GM19372 (cell line): ENCODE data around the gene UBE2QL1.

Experiments used
- ATAC-seq: cut with Tn5 transposase; IDR thresholded peaks from one replicate; pipeline ENCODE4 v1.9.1; 2021; ENCODE audit warnings: mild to moderate bottlenecking, low read depth, moderate library complexity; ENCODE audit not compliant: unreplicated experiment

Gene UBE2QL1

GRCh38 chr5:6452622-6453504, 4.2 kb downstream of the UBE2QL1 start:
- no peak for ATAC-seq

- ATAC-seq, result no peak
Observed at GRCh38 chr5:6453937-6454560, 5.4 kb downstream of the UBE2QL1 start.

GRCh38 chr5:6454628-6455053, 6.0 kb downstream of the UBE2QL1 start:
- ATAC-seq, result no peak

- ATAC-seq, result no peak
Observed at GRCh38 chr5:6455571-6456200, 7.0 kb downstream of the UBE2QL1 start.

GRCh38 chr5:6456766-6457370, 8.2 kb downstream of the UBE2QL1 start:
- no peak for ATAC-seq

GRCh38 chr5:6457592-6457991, 8.9 kb downstream of the UBE2QL1 start:
- ATAC-seq, result no peak

- no peak for ATAC-seq
Observed at GRCh38 chr5:6458833-6459232, 10.2 kb downstream of the UBE2QL1 start.

GRCh38 chr5:6459896-6460295, 11.2 kb downstream of the UBE2QL1 start:
- no peak for ATAC-seq

GRCh38 chr5:6461006-6461405, 12.3 kb downstream of the UBE2QL1 start:
- ATAC-seq, result no peak

- ATAC-seq, result no peak
Observed at GRCh38 chr5:6461793-6462650, 13.4 kb downstream of the UBE2QL1 start.

- no peak for ATAC-seq
Observed at GRCh38 chr5:6462671-6463070, 14.0 kb downstream of the UBE2QL1 start.

- no peak for ATAC-seq
Observed at GRCh38 chr5:6464441-6464840, 15.8 kb downstream of the UBE2QL1 start.

GRCh38 chr5:6465831-6466790, 17.5 kb downstream of the UBE2QL1 start:
- ATAC-seq, result no peak

GRCh38 chr5:6466975-6467567, 18.4 kb downstream of the UBE2QL1 start:
- no peak for ATAC-seq

GRCh38 chr5:6467591-6467990, 18.9 kb downstream of the UBE2QL1 start:
- no peak for ATAC-seq

GRCh38 chr5:6468104-6468503, 19.4 kb downstream of the UBE2QL1 start:
- ATAC-seq, result no peak

- no peak for ATAC-seq
Observed at GRCh38 chr5:6468870-6469269, 20.2 kb downstream of the UBE2QL1 start.

- ATAC-seq, result no peak
Observed at GRCh38 chr5:6469836-6470235, 21.2 kb downstream of the UBE2QL1 start.

GRCh38 chr5:6470672-6471071, 22.0 kb downstream of the UBE2QL1 start:
- ATAC-seq, result no peak
